Kidney capillary endothelial cell (primary cell): Measurements from ENCODE around the gene ZNF600.
A peak's percentile ranks its signal among the peaks of the same experiment; 100 is the strongest.
"Not testable (repeated sequence)": the region's sequence is repeated elsewhere in the genome, so short reads cannot be mapped to it uniquely, and the experiment has no call there.

Experiments used
- DNase-seq: peaks from one replicate; pipeline ENCODE4 v3.0.0-alpha.2; 2018; ENCODE audit warnings: low spot score

Gene ZNF600

GRCh38 chr19:52741951-52742485 is 44.6 kb downstream of the ZNF600 start:
- no peak for DNase-seq

- DNase-seq, result not testable (repeated sequence)
Measured at GRCh38 chr19:52741371-52741770, 45.2 kb downstream of the ZNF600 start.

GRCh38 chr19:52739576-52739975 is 47.0 kb downstream of the ZNF600 start:
- no peak for DNase-seq

GRCh38 chr19:52735734-52736133 is 50.9 kb downstream of the ZNF600 start:
- peak; percentile 85 for DNase-seq

DNA sequence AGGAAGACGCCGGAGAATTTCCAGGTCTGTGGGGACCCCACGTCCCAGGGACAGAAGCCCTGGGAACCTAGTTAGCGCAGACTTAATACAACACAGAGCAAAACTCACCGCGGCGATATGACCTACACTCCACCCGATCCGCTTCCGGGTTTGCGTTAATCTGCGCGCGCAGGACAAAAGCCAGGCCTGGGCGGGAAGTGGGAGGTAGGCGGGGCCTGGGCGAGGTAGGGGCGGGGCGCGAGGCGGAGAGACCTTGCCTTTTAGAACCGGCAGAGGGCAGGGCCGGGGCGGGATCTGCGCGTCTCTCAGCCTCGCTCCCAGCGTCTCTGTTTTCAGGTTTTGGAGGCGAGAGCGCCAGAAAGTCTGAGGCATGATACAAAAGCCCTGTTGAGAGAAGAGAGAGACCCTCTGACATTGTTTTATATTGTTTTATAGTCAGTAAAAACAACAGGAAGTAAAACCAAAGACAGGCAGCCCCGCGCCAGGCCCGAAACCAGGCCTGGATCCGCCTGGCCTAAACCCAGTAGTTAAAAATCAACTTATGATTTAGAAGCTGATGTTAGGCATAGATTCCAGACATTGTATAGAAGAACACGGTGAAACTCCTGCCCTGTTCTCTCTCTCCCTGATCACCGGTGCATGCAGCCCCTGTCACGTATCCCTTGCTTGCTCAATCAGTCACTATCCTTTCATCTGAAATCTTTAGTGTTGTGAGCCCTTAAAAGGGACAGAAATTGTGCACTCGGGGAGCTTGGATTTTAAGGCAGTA is 51.5 kb downstream of the ZNF600 start, which contains the start of gene ZNF611:
ZNF611 (minus strand) TSS at position 152 of the 769 bp plus-strand sequence. CDS start 19,150 bp downstream, outside the sequence.
- DNase-seq, result peak; percentile 93

DNA sequence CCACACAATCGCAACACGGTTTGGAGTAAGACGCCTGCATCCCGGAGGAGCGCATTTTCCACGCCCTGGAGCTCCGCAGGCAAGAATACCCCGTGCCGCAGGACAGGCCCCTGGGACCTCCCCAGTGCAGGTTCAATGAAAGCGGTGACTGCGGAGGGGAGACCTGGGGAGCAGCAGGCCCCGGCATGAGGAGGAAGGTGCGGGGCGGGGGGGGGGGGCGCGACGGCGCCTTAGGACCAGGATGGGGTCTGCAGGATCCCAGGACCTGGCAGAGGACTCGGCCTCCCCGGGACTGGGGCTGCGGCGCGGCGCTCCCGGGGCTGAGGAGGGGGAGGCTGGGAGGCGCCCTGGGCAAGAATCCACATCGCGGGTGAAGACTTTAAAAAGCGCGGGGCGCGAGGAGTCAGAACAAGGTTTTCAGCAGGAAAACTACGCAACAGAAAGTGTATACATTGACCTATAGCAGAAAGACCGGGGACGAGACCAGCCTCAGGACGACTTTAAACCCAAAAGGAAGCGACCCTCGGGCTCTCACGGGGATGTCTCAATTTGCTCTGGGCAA is 52.2 kb downstream of the ZNF600 start:
- DNase-seq, result no peak

GRCh38 chr19:52726051-52726450 is 60.5 kb downstream of the ZNF600 start:
- DNase-seq, result not testable (repeated sequence)

DNA sequence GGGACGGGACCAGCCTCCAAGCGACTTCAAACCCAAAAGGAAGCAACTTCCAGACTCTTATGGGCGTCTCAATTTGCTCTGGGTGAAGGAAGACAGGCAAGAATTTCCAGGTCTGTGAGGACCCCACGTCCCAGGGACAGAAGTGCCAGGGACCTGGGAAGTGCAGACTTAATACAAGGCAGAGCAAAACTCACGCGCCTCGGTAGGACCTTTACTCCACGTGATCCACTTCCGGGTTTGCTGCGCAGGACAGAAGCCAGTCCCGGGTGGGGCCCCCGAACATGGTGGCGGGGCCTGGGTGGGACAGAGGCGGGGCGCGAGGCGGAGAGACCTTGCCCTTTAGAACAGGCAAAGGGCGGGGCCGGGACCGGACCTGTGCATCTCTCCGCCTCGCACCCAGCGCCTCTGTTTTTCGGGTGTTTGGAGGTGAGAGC is 61.0 kb downstream of the ZNF600 start:
- no peak for DNase-seq

- DNase-seq, result no peak
Measured at GRCh38 chr19:52724701-52725514, 61.7 kb downstream of the ZNF600 start.

DNA sequence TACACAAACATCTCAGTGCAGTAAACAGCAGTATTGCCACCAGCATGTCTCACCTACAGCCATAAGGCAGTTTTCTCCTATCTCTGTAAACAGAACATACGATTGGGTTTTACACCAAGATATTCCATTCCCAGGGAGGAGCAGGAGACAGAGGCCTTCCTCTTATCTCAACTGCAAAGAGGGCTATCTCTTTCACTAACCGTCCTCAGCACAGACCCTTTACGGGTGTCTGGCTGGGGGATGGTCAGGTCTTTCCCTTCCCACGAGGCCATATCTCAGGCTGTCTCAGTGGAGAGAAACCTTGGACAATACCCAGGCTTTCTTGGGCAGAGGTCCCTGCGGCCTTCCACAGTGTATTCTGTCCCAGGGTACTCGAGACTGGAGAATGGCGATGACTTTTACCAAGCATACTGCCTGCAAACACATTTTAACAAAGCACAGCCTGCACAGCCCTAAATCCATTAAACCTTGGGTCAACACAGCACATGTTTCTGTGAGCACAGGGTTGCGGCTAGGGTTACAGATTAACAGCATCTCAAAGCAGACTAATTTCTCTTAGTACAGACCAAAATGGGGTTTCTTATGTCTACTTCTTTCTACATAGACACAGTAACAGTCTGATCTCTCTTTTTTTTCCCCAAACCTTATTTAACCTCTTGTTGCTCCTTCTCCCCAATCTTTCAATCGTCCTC is 62.5 kb downstream of the ZNF600 start:
- DNase-seq, result not testable (repeated sequence)

- DNase-seq, result peak; percentile 88
Measured at GRCh38 chr19:52722062-52723003, 64.3 kb downstream of the ZNF600 start.

DNA sequence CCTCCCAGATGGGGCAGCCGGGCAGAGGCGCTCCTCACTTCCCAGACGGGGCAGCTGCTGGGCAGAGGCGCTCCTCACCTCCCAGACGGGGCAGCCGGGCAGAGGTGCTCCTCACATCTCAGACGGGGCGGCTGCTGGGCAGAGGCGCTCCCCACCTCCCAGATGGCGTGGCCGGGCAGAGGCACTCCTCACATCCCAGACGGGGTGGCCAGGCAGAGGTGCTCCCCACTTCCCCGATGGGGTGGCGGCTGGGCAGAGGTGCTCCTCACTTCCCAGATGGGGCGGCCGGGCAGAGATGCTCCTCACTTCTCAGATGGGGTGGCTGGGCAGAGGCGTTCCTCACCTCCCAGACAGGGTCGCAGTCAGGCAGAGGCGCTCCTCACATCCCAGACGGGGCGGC is 66.0 kb downstream of the ZNF600 start:
- not testable (repeated sequence) for DNase-seq

DNA sequence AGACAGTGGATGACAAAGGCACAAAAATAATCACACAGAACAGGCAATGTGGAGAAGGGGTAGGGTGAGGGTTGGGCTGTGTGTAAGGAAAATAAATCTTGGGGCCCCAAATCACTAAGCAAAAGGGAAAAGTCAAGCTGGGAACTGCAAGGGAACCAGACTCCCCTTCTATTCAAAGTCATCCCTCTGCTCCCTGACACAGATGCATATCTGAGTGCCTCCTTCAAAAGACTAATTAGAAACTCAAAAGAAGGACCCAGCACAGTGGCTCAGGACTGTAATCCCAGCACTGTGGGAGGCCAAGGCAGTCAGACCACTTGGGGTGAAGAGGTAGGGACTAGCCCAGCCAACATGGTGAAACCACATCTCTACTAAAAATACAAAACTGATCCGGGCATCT is 70.1 kb downstream of the ZNF600 start:
- no peak for DNase-seq

GRCh38 chr19:52715902-52716301 is 70.7 kb downstream of the ZNF600 start:
- DNase-seq, result peak; percentile 81

GRCh38 chr19:52715330-52715729 is 71.3 kb downstream of the ZNF600 start:
- not testable (repeated sequence) for DNase-seq
